Activated CD8-positive, alpha-beta memory T cell treated with anti-CD3 and anti-CD28 coated beads, Interleukin-2, amount 50 U/mL, for 1 hour (primary cell): ENCODE data around the gene FRZB.

Source experiments
- DNase-seq: peaks from one replicate; pipeline ENCODE4 v3.0.0-alpha.2; 2020; ENCODE audit errors: extremely low read depth

FRZB gene

GRCh38 chr2:182804128-182804527 lies 62.3 kb downstream of the FRZB start:
- DNase-seq: no peak

- DNase-seq: no peak
Measured at GRCh38 chr2:182798736-182799135, 67.7 kb downstream of the FRZB start.

- no peak for DNase-seq
Measured at GRCh38 chr2:182792441-182792840, 74.0 kb downstream of the FRZB start.

GRCh38 chr2:182784777-182785176 lies 81.7 kb downstream of the FRZB start:
- no peak for DNase-seq

GRCh38 chr2:182784058-182784706 lies 82.3 kb downstream of the FRZB start:
- no peak for DNase-seq
